Fibroblast of skin of right quadriceps (primary cell): Measurements from ENCODE around the gene ASB11.
"Not testable (repeated sequence)": the region's sequence is repeated elsewhere in the genome, so short reads cannot be mapped to it uniquely, and the experiment has no call there.

ENCODE experiments used
- DNase-seq: peaks from one replicate; pipeline ENCODE4 v3.0.0-alpha.2; 2013

The ASB11 gene

GRCh38 chrX:15301924-15302323 lies 13.5 kb downstream of the ASB11 start:
- DNase-seq: peak; percentile 9

DNA sequence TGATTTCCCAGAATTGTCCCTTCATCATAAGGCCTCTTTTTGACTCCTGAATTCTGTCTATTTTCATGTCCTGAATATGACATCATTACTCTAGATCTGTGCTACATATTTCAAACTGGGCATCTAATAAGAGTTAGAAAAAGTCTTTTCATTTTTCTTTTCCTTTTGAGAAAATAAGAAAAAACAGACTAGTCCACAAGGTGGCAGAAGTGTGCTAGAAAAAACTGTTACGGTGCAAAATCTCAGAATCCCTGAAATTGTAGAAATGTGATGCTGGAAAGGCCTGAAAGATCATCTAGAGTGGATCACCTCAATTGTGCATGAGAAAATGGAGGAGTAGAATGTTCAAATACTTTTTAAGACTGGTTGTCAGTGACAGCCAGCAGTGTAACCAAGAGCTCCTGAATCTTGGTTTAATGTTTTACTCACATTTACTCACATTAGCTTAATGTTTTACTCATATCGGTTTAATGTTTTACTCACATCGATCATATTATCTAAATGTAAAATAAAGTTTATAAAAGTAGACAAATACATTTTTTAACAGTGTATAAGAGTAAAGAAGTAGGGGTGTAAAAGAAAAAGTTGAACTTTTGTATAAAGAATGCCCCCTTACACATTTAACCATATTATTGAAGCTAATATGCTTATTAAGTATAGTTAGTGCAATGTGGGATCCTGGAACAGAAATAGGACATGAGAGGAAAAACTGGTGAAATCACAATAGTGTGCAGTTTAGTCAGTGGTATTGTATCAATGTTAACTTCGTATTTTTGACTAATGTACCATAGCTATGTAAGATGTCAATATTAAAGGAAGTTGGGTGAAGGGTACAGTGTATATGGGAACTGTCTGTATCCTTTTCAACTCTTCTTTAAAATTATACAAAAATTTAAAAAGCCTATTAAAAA lies 15.2 kb downstream of the ASB11 start:
- no peak for DNase-seq

DNA sequence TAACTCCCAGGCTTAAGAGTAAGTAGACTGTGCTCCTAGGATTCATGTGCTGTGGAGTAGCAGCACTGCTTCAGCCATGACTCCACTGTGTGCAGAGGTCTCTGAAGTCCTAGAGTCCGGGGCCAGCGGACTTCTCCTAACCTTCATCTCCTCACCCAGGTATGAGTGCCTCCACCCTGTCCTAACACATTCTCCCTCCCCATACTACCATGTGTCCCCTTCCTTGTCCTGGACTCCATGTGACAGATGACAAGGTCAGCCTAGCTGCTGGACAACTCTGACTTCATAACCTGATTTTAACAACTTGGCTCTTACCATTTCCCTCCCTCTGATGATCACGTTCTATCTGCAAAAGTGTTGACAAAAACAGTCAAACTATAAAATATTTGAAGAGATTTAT lies 16.7 kb downstream of the ASB11 start:
- DNase-seq: no peak

DNA sequence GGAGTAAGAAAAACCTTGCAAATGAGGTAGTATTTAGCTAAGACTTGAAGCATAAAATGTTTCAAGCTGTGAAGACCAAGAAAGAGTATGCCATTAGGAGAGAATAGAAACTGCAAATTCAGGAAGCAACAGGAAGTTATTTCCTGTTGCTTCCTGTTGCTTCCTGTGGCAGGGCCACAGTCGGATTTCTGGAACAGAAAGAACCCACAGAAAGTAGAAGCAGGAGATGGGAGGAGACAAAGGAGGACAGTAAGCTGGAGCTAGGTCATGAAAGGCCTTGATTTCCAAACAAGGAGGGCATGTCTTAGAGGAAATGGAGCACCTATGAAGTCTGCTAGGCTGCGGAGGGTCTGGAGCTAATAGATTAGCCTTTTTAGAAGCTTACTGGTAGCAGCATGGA lies 17.2 kb downstream of the ASB11 start:
- no peak for DNase-seq

GRCh38 chrX:15293451-15293850 lies 22.0 kb downstream of the ASB11 start:
- no peak for DNase-seq

DNA sequence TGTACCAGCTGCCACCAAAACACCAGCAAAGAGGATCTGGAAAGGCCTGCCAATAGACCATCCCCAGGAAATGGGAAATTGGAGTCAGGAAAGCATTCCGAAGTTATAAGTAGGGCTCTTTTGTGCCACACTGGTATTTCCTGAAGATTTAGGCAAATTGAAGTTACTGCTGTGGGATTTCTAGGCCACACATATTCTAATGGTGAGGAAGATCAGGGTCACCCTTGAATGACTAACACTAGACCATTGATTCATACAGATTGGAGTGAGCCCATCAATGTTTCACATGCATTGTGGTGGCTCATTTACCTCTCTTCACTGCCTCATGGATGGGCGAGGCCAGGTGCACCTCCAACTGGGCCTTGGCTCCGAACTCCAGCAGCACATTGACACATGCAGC lies 22.6 kb downstream of the ASB11 start:
- no peak for DNase-seq

- DNase-seq: no peak
Measured at GRCh38 chrX:15277604-15278003, 37.8 kb downstream of the ASB11 start.

DNA sequence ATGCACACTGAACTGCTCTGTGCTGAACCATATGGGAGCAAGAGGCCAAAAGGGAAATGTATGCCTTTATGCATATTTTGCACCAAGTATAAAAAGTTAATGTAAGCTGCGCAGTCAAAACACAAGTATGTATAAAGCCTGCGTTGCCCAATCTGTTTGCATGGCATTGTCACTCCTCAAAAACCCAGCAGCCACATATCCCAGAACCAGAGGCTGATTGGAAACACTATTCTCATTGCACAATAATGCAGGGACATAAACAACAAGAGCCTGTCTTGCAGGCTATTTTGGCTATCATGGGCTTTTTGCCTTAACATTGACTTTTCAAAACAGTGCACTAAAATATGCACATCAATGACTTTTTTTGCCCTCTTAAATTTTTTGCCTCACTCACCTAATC lies 40.5 kb downstream of the ASB11 start:
- peak; percentile 8 for DNase-seq

GRCh38 chrX:15273275-15273674 lies 42.2 kb downstream of the ASB11 start:
- DNase-seq: not testable (repeated sequence)

DNA sequence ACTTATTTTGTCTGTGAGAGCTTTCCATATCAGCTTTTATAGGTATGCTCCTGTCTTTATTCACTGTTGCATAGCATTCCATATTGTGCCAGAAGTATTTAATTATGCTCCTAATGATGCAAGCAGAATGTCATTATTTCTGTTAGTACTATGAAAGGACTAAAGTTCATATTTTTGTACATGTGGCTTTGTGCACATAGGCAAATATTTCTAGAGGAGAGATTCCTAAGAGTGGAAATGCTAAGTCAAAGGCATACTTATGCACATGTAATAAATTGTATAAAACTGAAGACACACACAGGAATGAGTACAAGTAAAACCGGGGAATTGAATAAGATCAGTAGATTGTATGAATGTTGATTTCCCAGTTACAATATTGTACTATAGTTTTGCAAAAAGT lies 43.7 kb downstream of the ASB11 start:
- no peak for DNase-seq

DNA sequence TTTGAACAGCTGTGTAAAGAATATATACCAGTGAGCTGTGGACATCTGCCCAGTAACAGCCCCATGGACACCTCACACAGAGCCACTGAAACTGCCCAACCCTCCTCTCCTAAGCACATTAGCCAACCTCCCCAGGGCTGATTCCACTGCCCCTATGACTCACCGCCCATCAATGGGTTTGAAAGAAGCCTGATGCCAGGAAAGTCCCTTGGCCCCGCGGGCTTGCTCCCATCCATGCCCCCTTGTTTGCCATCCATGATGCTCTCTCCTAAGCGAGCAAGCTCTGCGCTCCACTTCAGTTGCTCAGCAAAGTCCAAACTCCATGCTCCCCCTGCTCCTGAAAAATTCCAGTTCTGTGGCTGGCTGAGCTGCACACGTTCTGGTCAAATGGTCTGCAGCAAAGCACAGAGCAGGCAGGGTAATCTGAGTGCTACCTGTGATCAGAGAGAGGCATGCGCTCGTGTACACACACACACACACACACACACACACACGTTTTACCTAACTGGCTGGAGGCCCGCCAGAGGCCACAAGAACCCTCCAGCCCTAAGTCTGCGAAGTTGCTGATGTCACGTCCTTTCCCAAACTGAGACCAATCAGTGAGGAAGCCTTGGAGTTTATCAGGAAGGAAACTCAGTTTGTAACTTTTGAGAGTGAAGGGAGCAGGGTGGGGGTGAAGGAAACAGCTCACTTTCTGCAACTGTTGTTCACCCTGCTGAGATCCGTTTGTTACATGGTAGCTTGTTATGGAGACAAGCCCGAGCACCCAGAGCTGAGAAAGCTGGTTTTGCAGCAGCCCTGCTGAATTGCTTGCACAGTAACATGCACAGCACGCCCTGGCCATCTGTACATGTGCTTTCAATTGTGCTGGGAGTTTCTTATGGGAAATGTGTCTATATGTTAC lies 45.6 kb downstream of the ASB11 start, which contains the start of gene ASB9:
TSS of gene ASB9 (minus strand) at position 466 of the 904 bp plus-strand sequence. CDS start at position 257, 209 bp downstream.
- peak; percentile 61 for DNase-seq

- DNase-seq: no peak
Measured at GRCh38 chrX:15269120-15269519, 46.3 kb downstream of the ASB11 start.

GRCh38 chrX:15254852-15255251 lies 60.6 kb downstream of the ASB11 start:
- DNase-seq: no peak

DNA sequence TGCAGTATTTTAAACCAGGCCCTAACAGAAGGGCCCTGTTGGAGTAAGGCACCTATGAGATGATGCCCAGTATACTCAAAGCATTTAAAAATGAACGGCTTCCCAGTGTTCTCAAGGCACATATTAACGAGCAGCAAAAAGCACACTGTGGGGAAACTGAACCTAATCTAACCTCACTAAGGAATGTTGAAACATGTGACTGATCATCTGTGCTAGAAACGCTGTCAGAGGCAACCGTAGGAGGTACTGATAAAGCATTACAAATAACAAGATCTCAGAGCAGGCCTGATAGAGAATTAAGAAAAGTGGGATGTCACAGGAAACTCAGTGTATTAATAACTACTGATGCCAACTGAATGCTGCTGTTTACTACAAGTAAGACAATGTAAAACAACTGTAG lies 69.5 kb downstream of the ASB11 start:
- DNase-seq: peak; percentile 0

- DNase-seq: no peak
Measured at GRCh38 chrX:15244421-15244820, 71.0 kb downstream of the ASB11 start.

DNA sequence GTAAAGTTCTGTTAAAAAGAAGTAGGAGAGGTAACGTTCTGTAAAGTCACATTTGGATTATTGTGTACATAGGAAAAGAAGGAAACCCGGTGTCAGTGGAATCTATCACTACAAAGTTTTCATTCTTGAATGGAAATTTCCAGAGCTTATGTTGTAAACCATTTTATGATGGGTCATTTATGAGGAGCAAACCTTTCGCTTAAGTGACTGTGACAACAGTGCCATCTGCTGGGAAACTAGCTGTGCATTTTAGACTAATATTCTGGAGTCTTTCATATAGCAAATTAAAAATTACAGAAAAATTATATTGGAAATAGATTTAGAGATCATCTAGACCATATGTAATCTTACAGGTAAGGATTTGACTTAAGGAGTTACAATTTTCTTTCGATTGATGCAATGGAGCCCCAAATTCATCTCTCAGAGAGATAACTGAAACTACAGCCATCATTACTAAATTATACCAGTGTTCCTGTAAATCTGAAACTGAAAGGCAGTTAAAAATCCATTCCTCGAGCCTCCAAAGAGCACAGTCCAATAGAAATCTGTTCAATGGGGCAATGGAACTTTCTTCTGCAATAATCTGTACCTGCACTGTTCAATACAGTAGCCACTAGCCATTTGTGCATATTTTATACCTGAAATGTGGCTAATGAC lies 72.4 kb downstream of the ASB11 start:
- DNase-seq: peak; percentile 37

- DNase-seq: no peak
Measured at GRCh38 chrX:15241301-15241700, 74.1 kb downstream of the ASB11 start.

DNA sequence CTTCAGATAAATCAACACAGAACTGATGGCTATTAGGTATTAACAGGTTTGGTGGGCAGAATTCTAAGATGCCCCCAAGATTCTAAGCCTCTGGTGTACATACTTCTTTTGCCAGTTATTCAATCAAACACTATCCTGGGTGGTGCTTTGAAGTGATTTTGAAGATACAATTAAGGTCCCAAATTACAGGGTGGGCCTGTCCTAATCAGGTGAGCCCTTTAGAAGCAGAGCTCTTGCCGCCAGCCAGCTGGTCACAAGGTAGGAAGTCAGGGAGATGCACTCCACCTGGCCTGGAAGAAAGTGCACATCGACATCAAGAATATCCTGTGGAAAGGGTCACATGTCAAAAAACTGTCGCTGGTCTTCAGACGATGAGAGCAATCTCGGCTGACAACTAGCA lies 75.0 kb downstream of the ASB11 start:
- no peak for DNase-seq

DNA sequence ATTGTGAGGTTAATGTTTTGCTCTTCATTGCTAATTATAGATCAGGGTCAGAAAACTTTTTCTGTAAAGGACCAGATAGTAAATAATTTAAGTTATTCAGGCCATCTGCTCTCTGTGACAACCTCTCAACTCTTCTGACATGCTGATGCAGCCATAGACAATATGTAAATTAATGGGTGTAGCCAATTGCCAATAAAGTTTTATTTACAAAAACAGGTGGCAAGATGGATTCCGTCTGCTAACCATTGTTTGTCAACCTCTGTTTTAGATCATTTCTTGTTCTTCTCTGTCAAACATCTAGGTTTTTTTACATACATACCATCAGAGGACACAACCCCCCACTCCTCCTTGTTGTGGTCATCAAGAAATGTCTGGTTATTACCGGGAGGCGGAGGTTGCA lies 79.3 kb downstream of the ASB11 start:
- DNase-seq: no peak

DNA sequence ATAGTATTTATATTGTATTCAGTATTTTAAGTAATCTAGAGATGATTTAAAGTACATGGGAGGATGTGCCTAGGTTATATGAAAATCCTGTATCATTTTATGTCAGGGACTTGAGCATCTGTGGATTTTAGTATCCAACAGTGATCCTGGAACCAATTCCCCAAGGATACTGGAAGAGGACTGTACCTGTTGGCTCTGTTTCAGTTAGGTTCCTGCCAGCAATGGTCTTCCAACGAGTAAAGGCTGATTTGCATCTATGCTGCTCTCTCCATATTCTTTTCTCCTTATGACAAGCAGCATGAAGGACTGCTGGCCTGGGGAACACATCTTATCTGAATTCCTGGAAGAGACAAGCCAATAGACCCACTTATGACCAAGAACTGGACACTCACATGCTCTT lies 80.4 kb downstream of the ASB11 start:
- DNase-seq: no peak

DNA sequence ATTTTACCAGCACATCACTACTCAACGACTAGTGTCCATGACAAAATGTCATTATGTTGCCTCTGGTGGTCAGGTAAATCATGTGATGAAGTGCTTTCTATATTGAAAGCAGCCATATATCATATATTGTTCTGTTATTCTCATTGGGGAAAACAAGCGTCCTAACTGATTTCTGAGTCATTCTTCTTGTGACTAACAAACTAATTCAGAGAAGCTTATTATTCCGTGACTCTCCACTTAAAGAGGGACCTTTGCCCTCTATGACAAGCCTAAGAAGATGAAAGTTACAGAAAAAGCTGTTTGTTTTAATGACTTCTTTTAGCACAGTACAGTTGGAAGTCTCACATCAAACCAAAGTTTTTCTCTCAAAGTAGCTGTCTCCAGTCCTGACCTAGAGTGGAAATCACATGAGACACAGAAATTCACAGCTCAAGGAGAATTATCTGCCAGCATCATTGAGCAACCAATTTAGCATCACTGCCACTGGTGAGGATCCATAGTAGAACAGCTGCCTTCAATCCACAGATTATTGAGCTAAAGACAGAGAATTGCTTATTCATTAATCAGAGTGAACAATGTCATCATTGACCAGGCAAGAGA lies 81.9 kb downstream of the ASB11 start:
- DNase-seq: no peak
